BLaER1 treated with 17β-estradiol and CSF1 and Interleukin-3, amounts not matched to agents 10 nM and 100 nM (cell line): ENCODE measurements around the gene SMARCC2.

ENCODE experiments used
- H3K27ac ChIP-seq, 11 experiments: shearing (Covaris generic); formaldehyde crosslinking; 2 replicates each; pipeline ENCODE4 v1.8.1; 2022
- H3K27me3 ChIP-seq, 11 experiments: shearing (Covaris generic); formaldehyde crosslinking; 2 replicates each; pipeline ENCODE4 v1.8.1; 2022
- H3K36me3 ChIP-seq, 11 experiments: shearing (Covaris generic); formaldehyde crosslinking; 2 replicates each; pipeline ENCODE4 v1.8.1; 2022
- H3K4me1 ChIP-seq, 10 experiments: shearing (Covaris generic); formaldehyde crosslinking; 2 replicates each; pipeline ENCODE4 v1.8.1; 2022
- H3K4me2 ChIP-seq, 11 experiments: shearing (Covaris generic); formaldehyde crosslinking; 2 replicates each; pipeline ENCODE4 v1.8.1; 2022
- H3K4me3 ChIP-seq, 10 experiments: shearing (Covaris generic); formaldehyde crosslinking; 2 replicates each; pipeline ENCODE4 v1.8.1; 2022
- H3K9ac ChIP-seq, 11 experiments: shearing (Covaris generic); formaldehyde crosslinking; 2 replicates each; pipeline ENCODE4 v1.8.1; 2022
- H3K9me3 ChIP-seq, 11 experiments: shearing (Covaris generic); formaldehyde crosslinking; replicated peaks in 1 of 11; 2 replicates each; pipeline ENCODE4 v1.8.1; 2022
- H4K20me1 ChIP-seq, 11 experiments: shearing (Covaris generic); formaldehyde crosslinking; 2 replicates each; pipeline ENCODE4 v1.8.1; 2022
- Cebpa-rat ChIP-seq, 11 experiments: shearing (Covaris generic); IDR thresholded peaks; 2 replicates each; pipeline ENCODE4 v1.8.1; 2022

SMARCC2 gene

GRCh38 chr12:56220611-56221231 lies 31.4 kb upstream of the SMARCC2 start:
- peak in 8 of 11 experiments; percentile 10 to 76 (median 41); a peak in 7 of 22 replicates for TF ChIP-seq Cebpa-rat (IDR thresholded peaks at IDR 0.05)
- peak overlapping the region; percentile 80 to 97 (median 89) for H3K4me3 ChIP-seq

GRCh38 chr12:56219840-56220239 lies 30.6 kb upstream of the SMARCC2 start:
- Histone ChIP-seq H3K4me1 (peaks cover 38 to 46% (median 41%) of the 10 kb centered on the region in 10 experiments), H3K9me3 (no peaks in the 10 kb centered on the region), H3K27ac (peak overlapping the region; percentile 23 to 93 (median 89); a peak in 20 of 22 replicates), H3K4me3 (peak overlapping the region in 9 of 10 experiments; percentile 80 to 97 (median 90); a peak in 18 of 20 replicates), H3K36me3 (peaks cover 28 to 41% (median 34%) of the 10 kb centered on the region in 11 experiments), H4K20me1 (peaks cover 0 to 56% (median 21%) of the 10 kb centered on the region in 11 experiments; a peak in 12 of 22 replicates), H3K4me2 (peak overlapping the region; percentile 86 to 100 (median 95)), H3K27me3 (no peaks in the 10 kb centered on the region), H3K9ac (peak overlapping the region; percentile 83 to 93 (median 91))
- no peak for TF ChIP-seq Cebpa-rat (IDR thresholded peaks at IDR 0.05)

More at GRCh38 chr12:56220611-56221231, 31.4 kb upstream of the SMARCC2 start:
- Histone ChIP-seq H3K9ac (peak overlapping the region; percentile 83 to 93 (median 91)), H3K27me3 (no peaks in the 10 kb centered on the region), H3K4me2 (peak overlapping the region; percentile 86 to 100 (median 95)), H3K9me3 (no peaks in the 10 kb centered on the region), H3K27ac (peak overlapping the region; percentile 82 to 93 (median 89)), H4K20me1 (peaks cover 0 to 48% (median 21%) of the 10 kb centered on the region in 11 experiments; a peak in 12 of 22 replicates), H3K36me3 (peaks cover 20 to 32% (median 26%) of the 10 kb centered on the region in 11 experiments), H3K4me1 (peaks cover 46 to 55% (median 49%) of the 10 kb centered on the region in 10 experiments)

- H3K27ac ChIP-seq: no peak overlapping the region
- no peak for TF ChIP-seq Cebpa-rat (IDR thresholded peaks at IDR 0.05)
- no peaks in the 10 kb centered on the region for H3K27me3 ChIP-seq
Observed at GRCh38 chr12:56216461-56216860, 27.2 kb upstream of the SMARCC2 start.

GRCh38 chr12:56213878-56214277 lies 24.6 kb upstream of the SMARCC2 start:
- Histone ChIP-seq H3K27me3 (no peaks in the 10 kb centered on the region), H3K36me3 (peaks cover 88 to 95% (median 93%) of the 10 kb centered on the region in 11 experiments), H3K9ac (peak overlapping the region in 1 of 11 experiments; percentile 19; a peak in 2 of 22 replicates), H3K4me1 (peaks cover 0 to 3% (median under 1%) of the 10 kb centered on the region in 10 experiments; a peak in 6 of 20 replicates), H4K20me1 (peaks cover 0 to 87% (median 21%) of the 10 kb centered on the region in 11 experiments; a peak in 13 of 22 replicates), H3K4me2 (no peak overlapping the region), H3K9me3 (no peaks in the 10 kb centered on the region), H3K4me3 (no peak overlapping the region), H3K27ac (no peak overlapping the region)
- no peak for TF ChIP-seq Cebpa-rat (IDR thresholded peaks at IDR 0.05)

More at GRCh38 chr12:56216461-56216860, 27.2 kb upstream of the SMARCC2 start:
- no peak overlapping the region for H3K4me3 ChIP-seq
- H3K4me2 ChIP-seq: no peak overlapping the region
- no peaks in the 10 kb centered on the region for H3K9me3 ChIP-seq
- peaks cover 16 to 19% (median 17%) of the 10 kb centered on the region in 10 experiments for H3K4me1 ChIP-seq
- peaks cover 62 to 74% (median 68%) of the 10 kb centered on the region in 11 experiments for H3K36me3 ChIP-seq
- peaks cover 0 to 88% (median 24%) of the 10 kb centered on the region in 11 experiments; a peak in 13 of 22 replicates for H4K20me1 ChIP-seq
- 0 out of 22 replicates have a peak overlapping the region, but pooled peaks of 1 of the 11 experiments have one; percentile 3 for H3K9ac ChIP-seq

GRCh38 chr12:56212361-56212760 lies 23.1 kb upstream of the SMARCC2 start:
- Histone ChIP-seq H3K36me3 (peaks cover 98 to 100% (median 100%) of the 10 kb centered on the region in 11 experiments), H3K4me1 (no peaks in the 10 kb centered on the region; a peak in 1 of 20 replicates), H3K9me3 (no peaks in the 10 kb centered on the region), H3K27me3 (no peaks in the 10 kb centered on the region), H4K20me1 (peaks cover 0 to 73% (median 16%) of the 10 kb centered on the region in 11 experiments; a peak in 13 of 22 replicates), H3K4me3 (no peak overlapping the region), H3K9ac (peak overlapping the region in 1 of 11 experiments; percentile 14; a peak in 1 of 22 replicates), H3K27ac (no peak overlapping the region), H3K4me2 (no peak overlapping the region)
- TF ChIP-seq Cebpa-rat (IDR thresholded peaks at IDR 0.05): no peak

- TF ChIP-seq Cebpa-rat (IDR thresholded peaks at IDR 0.05): no peak
- no peaks in the 10 kb centered on the region for H3K9me3 ChIP-seq
- peak overlapping the region in 6 of 11 experiments; percentile 10 to 49 (median 28); a peak in 4 of 22 replicates for H3K9ac ChIP-seq
- H3K4me3 ChIP-seq: no peak overlapping the region
- no peak overlapping the region for H3K27ac ChIP-seq
- peaks cover 0 to 11% (median 3%) of the 10 kb centered on the region in 10 experiments; a peak in 10 of 20 replicates for H3K4me1 ChIP-seq
- peaks cover 0 to 55% (median 4%) of the 10 kb centered on the region in 11 experiments; a peak in 12 of 22 replicates for H4K20me1 ChIP-seq
- peaks cover 89 to 93% (median 90%) of the 10 kb centered on the region in 11 experiments for H3K36me3 ChIP-seq
- H3K4me2 ChIP-seq: no peak overlapping the region
- H3K27me3 ChIP-seq: no peaks in the 10 kb centered on the region
Observed at GRCh38 chr12:56208006-56208405, 18.7 kb upstream of the SMARCC2 start.

- no peak for TF ChIP-seq Cebpa-rat (IDR thresholded peaks at IDR 0.05)
- no peaks in the 10 kb centered on the region for H3K27me3 ChIP-seq
- peaks cover 0 to 46% (median 0%) of the 10 kb centered on the region in 11 experiments; a peak in 9 of 22 replicates for H4K20me1 ChIP-seq
- peaks cover 0 to 11% (median 3%) of the 10 kb centered on the region in 10 experiments; a peak in 10 of 20 replicates for H3K4me1 ChIP-seq
- H3K9me3 ChIP-seq: no peaks in the 10 kb centered on the region
- H3K4me2 ChIP-seq: no peak overlapping the region
- peaks cover 75 to 79% (median 76%) of the 10 kb centered on the region in 11 experiments for H3K36me3 ChIP-seq
- H3K27ac ChIP-seq: no peak overlapping the region
- H3K4me3 ChIP-seq: no peak overlapping the region
- peak overlapping the region in 1 of 11 experiments; percentile 6; a peak in 1 of 22 replicates for H3K9ac ChIP-seq
Observed at GRCh38 chr12:56206452-56207166, 17.3 kb upstream of the SMARCC2 start.

- Histone ChIP-seq H3K9me3 (no peaks in the 10 kb centered on the region), H3K4me2 (0 out of 22 replicates have a peak overlapping the region, but pooled peaks of 1 of the 11 experiments have one; percentile 7), H3K4me1 (peaks cover 0 to 11% (median 3%) of the 10 kb centered on the region in 10 experiments; a peak in 10 of 20 replicates), H4K20me1 (peaks cover 0 to 40% (median 0%) of the 10 kb centered on the region in 11 experiments; a peak in 9 of 22 replicates), H3K36me3 (peaks cover 64 to 68% (median 65%) of the 10 kb centered on the region in 11 experiments), H3K27ac (no peak overlapping the region), H3K27me3 (no peaks in the 10 kb centered on the region), H3K9ac (peak overlapping the region in 4 of 11 experiments; percentile 6 to 61 (median 51); a peak in 4 of 22 replicates), H3K4me3 (no peak overlapping the region)
- no peak for TF ChIP-seq Cebpa-rat (IDR thresholded peaks at IDR 0.05)
Observed at GRCh38 chr12:56205445-56205844, 16.2 kb upstream of the SMARCC2 start.
